Activated CD4-positive, alpha-beta T cell treated with anti-CD3 and anti-CD28 coated beads for 36 hours (primary cell): ENCODE measurements around the gene FLRT1. TPM values are rescaled to one million over a fixed set of nuclear protein-coding genes. Genes with fewer than 3 reads are reported as not detected.

Experiments used
- ATAC-seq: fragments of 200-7000 bp; cut with Tn5 transposase; one replicate; pipeline ENCODE4 v1.10.0; 2021; ENCODE audit warnings: mild to moderate bottlenecking, moderate library complexity
- CTCF ChIA-PET: fragments of 350-600 bp; sonication (Branson Sonifier 250); formaldehyde crosslinking; loops from one replicate; lab custom pipeline; 2021; ENCODE audit warnings: antibody characterized with exemption; lab: Charles Lee
- POLR2A ChIA-PET: fragments of 350-600 bp; sonication (Branson Sonifier 250); formaldehyde crosslinking; loops from one replicate; lab custom pipeline; 2021; ENCODE audit warnings: antibody characterized with exemption, inconsistent platforms; lab: Charles Lee
- DNase-seq: peaks from one replicate; pipeline ENCODE4 v3.0.0-alpha.2; 2020
- H3K27ac Mint-ChIP-seq: one replicate; pipeline ENCODE4 v1.8.0; 2021; ENCODE audit warnings: mixed read lengths
- H3K27me3 Mint-ChIP-seq: one replicate; pipeline ENCODE4 v1.8.0; 2021; ENCODE audit warnings: mixed read lengths
- H3K36me3 Mint-ChIP-seq: one replicate; pipeline ENCODE4 v1.8.0; 2021; ENCODE audit warnings: low read depth, mixed read lengths
- H3K4me1 Mint-ChIP-seq: one replicate; pipeline ENCODE4 v1.8.0; 2021; ENCODE audit warnings: mixed read lengths
- H3K4me3 Mint-ChIP-seq: one replicate; pipeline ENCODE4 v1.8.0; 2021; ENCODE audit warnings: mild to moderate bottlenecking, moderate library complexity, mixed read lengths
- H3K9me3 Mint-ChIP-seq: one replicate; pipeline ENCODE4 v1.8.0; 2021; ENCODE audit warnings: low read depth, mixed read lengths
- intact Hi-C, 2 experiments: fragments of 100-400 bp; cut with DNase I in 1 of 2; cut with micrococcal nuclease in 1 of 2; formaldehyde crosslinking; loops; one replicate each; pipeline versions ENCODE4 v1.14.2 to v1.15.1; 2022 to 2024; cut with DNase I, micrococcal nuclease
- total RNA-seq, 2 experiments: library from RNA; stranded (reverse); gene quantifications; one replicate each; pipeline ENCODE4 v1.2.3, GENCODE V29; 2021

FLRT1 gene
- total RNA-seq, 2 experiments from 2014 or later, result 0.21 to 0.25 TPM

- H3K27ac Mint-ChIP-seq, result no peak overlapping the region
- peaks cover 4% of the 10 kb centered on the region for H3K36me3 Mint-ChIP-seq
- ChIA-PET CTCF (no interaction called here), POLR2A (no interaction called here)
- peaks cover 16% of the 10 kb centered on the region for H3K27me3 Mint-ChIP-seq
- intact Hi-C loops, result no loop called here
- H3K9me3 Mint-ChIP-seq, result no peaks in the 10 kb centered on the region
- ATAC-seq (no peak), DNase-seq (no peak)
- peaks cover 5% of the 10 kb centered on the region for H3K4me1 Mint-ChIP-seq
- no peak overlapping the region for H3K4me3 Mint-ChIP-seq
These were observed 26.7 kb downstream of the FLRT1 start for GRCh38 chr11:64062185-64063039.

- Mint-ChIP-seq H3K9me3 (no peaks in the 10 kb centered on the region), H3K4me1 (peaks cover 5% of the 10 kb centered on the region), H3K27ac (no peak overlapping the region), H3K27me3 (peaks cover 16% of the 10 kb centered on the region), H3K4me3 (no peak overlapping the region), H3K36me3 (peaks cover 4% of the 10 kb centered on the region)
- DNase-seq, result no peak
- ATAC-seq, result no peak
- ChIA-PET POLR2A (no interaction called here), CTCF (no interaction called here)
- intact Hi-C loops, result no loop called here
These were observed 28.0 kb downstream of the FLRT1 start for GRCh38 chr11:64063777-64064176.

- ATAC-seq (no peak), DNase-seq (no peak)
- H3K27me3 Mint-ChIP-seq, result peaks cover 16% of the 10 kb centered on the region
- H3K27ac Mint-ChIP-seq, result no peak overlapping the region
- POLR2A ChIA-PET, result no interaction called here
- H3K36me3 Mint-ChIP-seq, result peaks cover 4% of the 10 kb centered on the region
- intact Hi-C loops, result no loop called here
- H3K4me1 Mint-ChIP-seq, result peaks cover 5% of the 10 kb centered on the region
- no peaks in the 10 kb centered on the region for H3K9me3 Mint-ChIP-seq
- CTCF ChIA-PET, result no interaction called here
- H3K4me3 Mint-ChIP-seq, result no peak overlapping the region
These were observed 28.8 kb downstream of the FLRT1 start for GRCh38 chr11:64064374-64065140.

- ChIA-PET CTCF (no interaction called here), POLR2A (no interaction called here)
- no peak for ATAC-seq
These were observed 29.4 kb downstream of the FLRT1 start for GRCh38 chr11:64065141-64065465.

GRCh38 chr11:64065712-64066111 lies 30.0 kb downstream of the FLRT1 start:
- Mint-ChIP-seq H3K36me3 (peaks cover 4% of the 10 kb centered on the region), H3K9me3 (no peaks in the 10 kb centered on the region), H3K4me1 (peaks cover 3% of the 10 kb centered on the region), H3K4me3 (no peak overlapping the region), H3K27me3 (peaks cover 16% of the 10 kb centered on the region), H3K27ac (no peak overlapping the region)
- CTCF ChIA-PET, result no interaction called here
- intact Hi-C loops, result no loop called here
- POLR2A ChIA-PET, result interaction anchor here (0.7 kb wide), 1 partner anchor 383 kb away, joined by 8 read pairs; no protein-coding TSS in a partner anchor
- ATAC-seq (no peak), DNase-seq (no peak)

More at GRCh38 chr11:64065141-64065465, 29.4 kb downstream of the FLRT1 start:
- Mint-ChIP-seq H3K4me1 (peaks cover 5% of the 10 kb centered on the region), H3K9me3 (no peaks in the 10 kb centered on the region), H3K27ac (no peak overlapping the region), H3K4me3 (no peak overlapping the region), H3K36me3 (peaks cover 4% of the 10 kb centered on the region), H3K27me3 (peaks cover 16% of the 10 kb centered on the region)
- DNase-seq, result no peak
- intact Hi-C loops, result no loop called here

- H3K4me1 Mint-ChIP-seq, result no peaks in the 10 kb centered on the region
- POLR2A ChIA-PET, result interaction anchor here (0.7 kb wide), 1 partner anchor 60 kb away, joined by 3 read pairs; no protein-coding TSS in a partner anchor
- ATAC-seq (no peak), DNase-seq (no peak)
- peaks cover 4% of the 10 kb centered on the region for H3K36me3 Mint-ChIP-seq
- no peaks in the 10 kb centered on the region for H3K9me3 Mint-ChIP-seq
- H3K27ac Mint-ChIP-seq, result no peak overlapping the region
- CTCF ChIA-PET, result interaction anchor here (0.5 kb wide), 1 partner anchor 16 kb away, joined by 3 read pairs; no protein-coding TSS in a partner anchor
- no peak overlapping the region for H3K4me3 Mint-ChIP-seq
- H3K27me3 Mint-ChIP-seq, result peaks cover 5% of the 10 kb centered on the region
- intact Hi-C loops, result no loop called here
These were observed 31.7 kb downstream of the FLRT1 start for GRCh38 chr11:64067230-64067993.

DNA sequence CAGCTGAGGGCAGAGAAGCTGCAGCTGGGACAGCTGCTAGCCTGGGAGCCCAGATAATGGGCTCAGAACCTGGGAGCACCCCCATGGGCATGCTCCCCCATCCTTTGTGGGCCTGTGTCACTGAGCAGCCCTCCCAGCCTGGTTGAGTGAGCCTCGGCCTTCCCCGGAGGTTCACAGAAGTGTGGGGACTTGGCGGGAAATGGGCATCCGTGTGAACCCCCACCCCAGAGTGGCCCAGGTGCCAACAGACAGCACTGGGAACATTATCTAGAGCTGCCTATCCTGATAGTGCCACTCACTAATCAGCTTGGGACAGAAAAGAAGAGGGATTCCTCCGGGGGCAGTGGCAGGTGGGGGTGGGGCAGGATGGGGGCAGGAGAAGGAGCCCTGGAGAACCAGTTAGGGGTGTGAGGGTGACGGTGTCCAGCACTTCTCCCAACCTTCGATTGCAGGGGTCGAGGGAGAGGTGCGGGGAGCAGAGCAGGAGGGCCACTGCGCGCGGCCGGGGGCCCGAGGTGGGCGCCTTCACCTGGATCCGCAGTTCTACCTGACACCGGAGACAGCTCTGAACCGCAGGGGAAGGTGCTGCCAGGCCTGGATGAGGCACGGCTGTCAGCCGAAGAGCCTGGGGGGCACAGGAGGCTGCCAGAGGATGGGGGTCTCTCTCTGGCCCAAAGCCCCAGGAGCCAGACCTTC lies 33.1 kb downstream of the FLRT1 start:
- no peak for DNase-seq
- intact Hi-C loops, result loop anchor here in 1 of 2 experiments (1.0 kb wide), 1 partner anchor 19 kb away; no protein-coding TSS in a partner anchor
- Mint-ChIP-seq H3K9me3 (no peaks in the 10 kb centered on the region), H3K4me3 (no peak overlapping the region), H3K27ac (no peak overlapping the region), H3K36me3 (no peaks in the 10 kb centered on the region), H3K4me1 (no peaks in the 10 kb centered on the region), H3K27me3 (no peaks in the 10 kb centered on the region)
- ChIA-PET POLR2A (no interaction called here), CTCF (interaction anchor here (0.5 to 0.6 kb wide), 2 partner anchors 25 to 67 kb away, joined by 3 to 4 read pairs; no protein-coding TSS in a partner anchor)
- ATAC-seq, result no peak

DNA sequence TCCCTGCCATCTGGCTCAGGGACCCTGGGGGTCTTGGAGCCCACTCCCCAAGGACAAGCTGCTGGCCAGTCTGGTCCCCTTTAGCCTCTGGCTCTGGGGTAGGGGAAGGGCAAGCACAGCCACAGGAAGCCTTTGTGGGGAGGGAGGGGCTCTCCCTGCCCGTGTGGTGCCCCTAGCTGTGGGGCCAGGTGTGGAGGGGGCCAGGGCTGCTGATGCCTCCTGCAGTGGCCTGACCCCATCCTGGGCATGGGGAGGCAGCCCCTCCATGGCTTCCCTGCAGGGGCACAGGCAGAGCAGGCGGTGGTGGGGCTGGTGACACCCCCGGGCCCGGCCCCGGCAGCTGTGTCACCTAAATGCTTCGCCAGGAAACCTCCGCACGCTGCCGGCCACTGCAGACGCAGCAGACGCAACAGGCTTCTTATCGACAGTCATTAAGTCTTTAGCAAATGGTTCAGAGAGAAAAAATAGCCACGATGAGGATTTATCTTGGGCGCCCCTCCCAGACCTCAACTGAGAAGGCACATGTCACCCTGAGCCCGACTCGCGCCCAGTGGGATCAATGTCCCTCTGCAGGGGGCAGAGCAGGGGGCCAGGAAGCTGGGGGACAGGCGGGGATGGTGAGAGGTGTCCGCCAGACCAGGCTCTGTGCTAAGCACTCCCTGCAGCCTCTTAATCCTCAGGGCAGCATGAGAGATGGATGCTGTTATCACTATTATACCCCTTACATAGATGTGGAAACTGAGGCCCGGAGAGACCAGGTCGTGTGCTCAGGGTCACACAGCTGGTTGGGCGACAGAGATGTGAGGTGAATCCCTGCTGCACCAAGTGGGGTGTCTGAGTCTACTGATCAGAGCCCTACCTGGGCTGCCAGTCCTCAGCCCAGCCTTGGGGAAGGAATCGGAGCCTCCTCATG lies 33.9 kb downstream of the FLRT1 start:
- DNase-seq (no peak), ATAC-seq (no peak)
- ChIA-PET CTCF (interaction anchor here (0.6 to 1.1 kb wide), 3 partner anchors 68 to 270 kb away, joined by 3 read pairs; partner anchors contain the start of gene CCDC88B), POLR2A (no interaction called here)
- no peaks in the 10 kb centered on the region for H3K27me3 Mint-ChIP-seq
- peaks cover 3% of the 10 kb centered on the region for H3K4me1 Mint-ChIP-seq
- no peaks in the 10 kb centered on the region for H3K36me3 Mint-ChIP-seq
- no peak overlapping the region for H3K4me3 Mint-ChIP-seq
- H3K9me3 Mint-ChIP-seq, result no peaks in the 10 kb centered on the region
- intact Hi-C loops, result no loop called here
- H3K27ac Mint-ChIP-seq, result no peak overlapping the region

- Mint-ChIP-seq H3K9me3 (no peaks in the 10 kb centered on the region), H3K36me3 (no peaks in the 10 kb centered on the region), H3K27ac (no peak overlapping the region), H3K27me3 (no peaks in the 10 kb centered on the region), H3K4me3 (no peak overlapping the region), H3K4me1 (peaks cover 3% of the 10 kb centered on the region)
- ChIA-PET CTCF (interaction anchor here (0.7 to 1.1 kb wide), 2 partner anchors 71 to 270 kb away, joined by 3 read pairs; partner anchors contain the start of gene CCDC88B), POLR2A (no interaction called here)
- intact Hi-C loops, result no loop called here
- DNase-seq, result no peak
- no peak for ATAC-seq
These were observed 34.6 kb downstream of the FLRT1 start for GRCh38 chr11:64070314-64070681.

DNA sequence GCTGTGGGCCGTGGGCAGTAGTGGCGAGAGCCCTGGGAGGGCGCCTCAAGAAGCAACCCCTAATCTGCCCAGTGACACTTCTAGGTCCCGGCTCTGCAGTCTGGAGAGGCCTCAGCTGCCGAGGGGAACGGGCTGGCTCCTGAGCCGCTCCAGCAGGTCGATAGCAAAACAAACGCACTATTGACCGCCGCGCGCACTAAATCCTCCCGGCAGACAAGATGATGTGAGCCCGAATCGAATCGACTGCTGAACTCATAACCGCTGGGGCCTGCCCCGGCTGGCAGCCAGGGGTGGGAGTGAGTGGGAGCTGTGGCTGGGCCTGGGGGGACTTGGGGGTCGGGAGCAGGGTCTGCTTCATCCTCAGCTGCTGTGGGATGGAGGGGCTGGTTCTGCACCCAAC lies 36.1 kb downstream of the FLRT1 start:
- Mint-ChIP-seq H3K36me3 (no peaks in the 10 kb centered on the region), H3K27ac (no peak overlapping the region), H3K9me3 (no peaks in the 10 kb centered on the region), H3K4me1 (peaks cover 3% of the 10 kb centered on the region), H3K27me3 (no peaks in the 10 kb centered on the region), H3K4me3 (no peak overlapping the region)
- intact Hi-C loops, result no loop called here
- POLR2A ChIA-PET, result no interaction called here
- CTCF ChIA-PET, result no interaction called here
- ATAC-seq, result no peak
- DNase-seq, result no peak
